Skeletal muscle tissue (tissue), 4 donors: Measurements from ENCODE around the gene ANGPTL8. TPM values are rescaled to one million over a fixed set of nuclear protein-coding genes. Genes with fewer than 3 reads are reported as not detected.

Source experiments
- H3K27ac ChIP-seq: one replicate; pipeline ENCODE4 v1.7.0; 2013; ENCODE audit warnings: mild to moderate bottlenecking, low read depth, low read length, inconsistent platforms
- H3K27me3 ChIP-seq, 3 donors: one replicate each; pipeline ENCODE4 v1.7.0; 2013; ENCODE audit warnings: low read length in 3 of 3; ENCODE audit not compliant: control insufficient read depth in 3 of 3, insufficient read depth in 3 of 3
- H3K36me3 ChIP-seq, 3 donors: one replicate each; pipeline ENCODE4 v1.7.0; 2013; ENCODE audit warnings: low read length in 3 of 3; ENCODE audit not compliant: control insufficient read depth in 3 of 3, insufficient read depth in 3 of 3
- H3K4me1 ChIP-seq, 3 donors: one replicate each; pipeline ENCODE4 v1.7.0; 2013; ENCODE audit warnings: low read length in 3 of 3, mild to moderate bottlenecking in 3 of 3; ENCODE audit not compliant: control insufficient read depth in 3 of 3, insufficient read depth in 3 of 3
- H3K4me3 ChIP-seq, 3 donors: one replicate each; pipeline ENCODE4 v1.7.0; 2013; ENCODE audit warnings: low read length in 3 of 3
- H3K9ac ChIP-seq, 3 donors: one replicate each; pipeline ENCODE4 v1.7.0; 2013; ENCODE audit warnings: low read length in 3 of 3, mild to moderate bottlenecking in 3 of 3, moderate library complexity in 2 of 3, low read depth in 1 of 3
- H3K9me3 ChIP-seq, 3 donors: one replicate each; pipeline ENCODE4 v1.7.0; 2013; ENCODE audit warnings: low read length in 3 of 3; ENCODE audit not compliant: control insufficient read depth in 3 of 3
- total RNA-seq: library from RNA; depleted of rRNA; stranded (reverse); fragments of >200 nt; gene quantifications from one replicate; pipeline ENCODE4 v1.2.3, GENCODE V29; 2014
- donor health status: Osteomylitis.

Gene ANGPTL8
- total RNA-seq, 1 donor from 2014 or later, result 3.1 TPM

- peak overlapping the region; percentile 82 to 86 (median 83) for H3K9ac ChIP-seq
- peaks cover 21 to 37% (median 31%) of the 10 kb centered on the region in 3 donors for H3K4me1 ChIP-seq
- no peaks in the 10 kb centered on the region for H3K9me3 ChIP-seq
- no peaks in the 10 kb centered on the region for H3K27me3 ChIP-seq
- peaks cover 18 to 22% (median 20%) of the 10 kb centered on the region in 3 donors for H3K36me3 ChIP-seq
- H3K27ac ChIP-seq, result peak overlapping the region; percentile 84
- peak overlapping the region; percentile 83 to 86 (median 85) for H3K4me3 ChIP-seq
Observed at GRCh38 chr19:11196406-11197287, 42.8 kb upstream of the ANGPTL8 start.

GRCh38 chr19:11197291-11198174 is 41.9 kb upstream of the ANGPTL8 start, which contains the start of gene KANK2:
Gene KANK2, minus strand, starts transcription at chr19:11197545. Its CDS starts 3,034 bp downstream, at chr19:11194511.
- Histone ChIP-seq H3K27me3 (no peaks in the 10 kb centered on the region), H3K36me3 (peaks cover 14 to 20% (median 19%) of the 10 kb centered on the region in 3 donors), H3K4me1 (peaks cover 16 to 31% (median 27%) of the 10 kb centered on the region in 3 donors), H3K4me3 (peak within 1 kb of the TSS; percentile 83 to 86 (median 85)), H3K9ac (peak within 1 kb of the TSS; percentile 82 to 86 (median 83)), H3K9me3 (no peaks in the 10 kb centered on the region), H3K27ac (peak within 1 kb of the TSS; percentile 84)

- Histone ChIP-seq H3K27me3 (no peaks in the 10 kb centered on the region), H3K27ac (peak overlapping the region; percentile 84), H3K4me3 (peak overlapping the region in 2 of 3 donors; percentile 41 to 83), H3K9me3 (no peaks in the 10 kb centered on the region), H3K36me3 (peaks cover 10 to 17% (median 13%) of the 10 kb centered on the region in 3 donors), H3K9ac (peak overlapping the region in 1 of 3 donors; percentile 57), H3K4me1 (peaks cover 20 to 30% (median 25%) of the 10 kb centered on the region in 3 donors)
Observed at GRCh38 chr19:11198175-11198534, 41.3 kb upstream of the ANGPTL8 start.

GRCh38 chr19:11198769-11199424 is 40.5 kb upstream of the ANGPTL8 start:
- H3K27me3 ChIP-seq, result no peaks in the 10 kb centered on the region
- no peak overlapping the region for H3K9ac ChIP-seq
- no peak overlapping the region for H3K27ac ChIP-seq
- H3K4me3 ChIP-seq, result no peak overlapping the region
- no peaks in the 10 kb centered on the region for H3K9me3 ChIP-seq
- peaks cover 2 to 10% (median 8%) of the 10 kb centered on the region in 3 donors for H3K36me3 ChIP-seq
- peaks cover 25 to 26% (median 25%) of the 10 kb centered on the region in 3 donors for H3K4me1 ChIP-seq

GRCh38 chr19:11199517-11199916 is 39.9 kb upstream of the ANGPTL8 start:
- Histone ChIP-seq H3K4me3 (no peak overlapping the region), H3K27me3 (no peaks in the 10 kb centered on the region), H3K4me1 (peaks cover 23 to 30% (median 26%) of the 10 kb centered on the region in 3 donors), H3K27ac (no peak overlapping the region), H3K36me3 (peaks cover 0 to 7% (median 5%) of the 10 kb centered on the region in 3 donors), H3K9ac (no peak overlapping the region), H3K9me3 (no peaks in the 10 kb centered on the region)

GRCh38 chr19:11200015-11200574 is 39.3 kb upstream of the ANGPTL8 start:
- Histone ChIP-seq H3K4me3 (no peak overlapping the region), H3K4me1 (peaks cover 25 to 34% (median 30%) of the 10 kb centered on the region in 3 donors), H3K9ac (no peak overlapping the region), H3K9me3 (no peaks in the 10 kb centered on the region), H3K36me3 (peaks cover 0 to 7% (median 5%) of the 10 kb centered on the region in 3 donors), H3K27me3 (no peaks in the 10 kb centered on the region), H3K27ac (no peak overlapping the region)

GRCh38 chr19:11200931-11201330 is 38.5 kb upstream of the ANGPTL8 start:
- H3K36me3 ChIP-seq, result peaks cover 0 to 5% (median 4%) of the 10 kb centered on the region in 3 donors
- no peaks in the 10 kb centered on the region for H3K9me3 ChIP-seq
- H3K4me3 ChIP-seq, result no peak overlapping the region
- no peaks in the 10 kb centered on the region for H3K27me3 ChIP-seq
- peaks cover 20 to 28% (median 26%) of the 10 kb centered on the region in 3 donors for H3K4me1 ChIP-seq
- H3K9ac ChIP-seq, result no peak overlapping the region
- H3K27ac ChIP-seq, result no peak overlapping the region

GRCh38 chr19:11201791-11202190 is 37.6 kb upstream of the ANGPTL8 start:
- no peaks in the 10 kb centered on the region for H3K9me3 ChIP-seq
- H3K9ac ChIP-seq, result no peak overlapping the region
- no peaks in the 10 kb centered on the region for H3K27me3 ChIP-seq
- peaks cover 0 to 6% (median 5%) of the 10 kb centered on the region in 3 donors for H3K36me3 ChIP-seq
- peaks cover 17 to 22% (median 20%) of the 10 kb centered on the region in 3 donors for H3K4me1 ChIP-seq
- H3K27ac ChIP-seq, result no peak overlapping the region
- no peak overlapping the region for H3K4me3 ChIP-seq
